ENCODE results near the gene MVP.
A peak's percentile ranks its signal among the peaks of the same experiment; 100 is the strongest.
"Not testable (repeated sequence)": the region's sequence is repeated elsewhere in the genome, so short reads cannot be mapped to it uniquely, and the experiment has no call there.

Gene MVP

GRCh38 chr16:29871822-29872546, 51.7 kb downstream of the MVP start:
- DNase-seq (ENCODE audit: low read depth) = no peak

- DNase-seq (ENCODE audit: low read depth) = no peak
These were observed 53.1 kb downstream of the MVP start for GRCh38 chr16:29873319-29873718.

GRCh38 chr16:29875206-29875605, 54.9 kb downstream of the MVP start:
- DNase-seq (ENCODE audit: low read depth) = no peak

- DNase-seq (ENCODE audit: low read depth) = no peak
These were observed 55.9 kb downstream of the MVP start for GRCh38 chr16:29876217-29876593.

DNA sequence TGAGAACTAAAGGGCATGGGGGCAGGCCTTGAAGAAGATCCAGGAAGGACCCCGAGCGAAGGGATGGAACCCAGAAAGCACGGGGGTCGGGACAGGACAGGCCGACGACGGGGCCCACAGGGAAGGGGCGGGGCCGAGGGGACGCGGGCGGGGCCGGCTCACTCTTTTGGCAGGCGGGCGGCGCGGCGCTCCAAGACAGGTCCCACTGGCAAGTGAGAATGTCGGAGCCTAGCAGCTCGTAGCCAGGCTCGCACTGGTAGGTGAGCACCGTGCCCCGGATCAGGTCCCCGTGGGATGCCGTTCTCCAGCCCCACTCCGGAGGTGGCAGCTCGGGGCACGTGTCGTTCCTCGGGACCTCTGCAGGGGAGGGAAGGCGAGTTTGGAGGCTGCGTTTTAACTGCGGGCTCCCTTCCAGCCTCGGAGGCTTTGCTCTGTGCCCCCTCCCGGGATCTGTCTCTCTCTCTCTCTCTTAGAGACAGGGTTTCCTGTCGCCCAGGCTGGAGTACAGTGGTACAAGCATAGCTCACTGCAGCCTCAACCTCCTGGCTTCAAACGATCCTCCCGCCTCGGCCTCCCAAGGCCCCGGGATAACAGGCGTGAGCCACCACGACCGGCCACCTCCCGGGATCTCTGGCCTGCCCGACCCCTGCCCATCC, 56.5 kb downstream of the MVP start:
- peak; percentile 18 for DNase-seq (ENCODE audit: low read depth)

DNA sequence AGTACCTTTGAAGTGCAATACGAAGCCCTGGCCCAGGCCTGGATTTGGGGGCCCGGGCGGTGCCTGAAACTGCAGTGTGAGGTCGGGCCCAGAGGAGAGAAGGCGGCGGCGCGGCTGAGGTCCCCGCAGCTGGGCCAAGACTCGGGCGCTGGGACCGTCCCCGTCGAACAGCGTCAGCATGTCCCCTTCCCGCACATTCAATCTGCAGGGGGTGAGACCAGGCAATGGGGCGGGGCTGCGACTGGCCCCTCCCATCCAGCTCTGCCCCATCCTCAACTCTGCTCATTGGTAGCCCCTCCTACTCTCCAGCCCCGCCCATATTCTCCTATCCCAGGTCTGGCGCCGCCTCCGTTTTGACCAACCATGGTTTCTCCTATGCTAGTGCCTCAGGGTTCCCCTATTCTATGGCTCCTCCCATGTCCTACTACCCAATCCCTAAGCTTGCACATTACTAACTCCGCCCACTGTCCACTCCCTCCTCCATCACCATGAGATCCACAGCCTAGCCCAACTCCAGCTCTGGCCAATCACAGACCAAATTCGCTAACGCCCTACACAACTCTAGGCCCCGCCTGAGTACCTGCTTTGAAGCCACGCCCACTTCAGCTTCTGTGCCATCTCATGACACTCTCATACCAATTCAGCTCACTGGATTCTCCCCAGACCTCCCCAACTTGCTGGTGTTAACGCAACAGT, 57.2 kb downstream of the MVP start:
- no peak for DNase-seq (ENCODE audit: low read depth)

- DNase-seq (ENCODE audit: low read depth) = no peak
These were observed 57.9 kb downstream of the MVP start for GRCh38 chr16:29878172-29878571.

- no peak for DNase-seq (ENCODE audit: low read depth)
These were observed 60.8 kb downstream of the MVP start for GRCh38 chr16:29881050-29881449.

DNA sequence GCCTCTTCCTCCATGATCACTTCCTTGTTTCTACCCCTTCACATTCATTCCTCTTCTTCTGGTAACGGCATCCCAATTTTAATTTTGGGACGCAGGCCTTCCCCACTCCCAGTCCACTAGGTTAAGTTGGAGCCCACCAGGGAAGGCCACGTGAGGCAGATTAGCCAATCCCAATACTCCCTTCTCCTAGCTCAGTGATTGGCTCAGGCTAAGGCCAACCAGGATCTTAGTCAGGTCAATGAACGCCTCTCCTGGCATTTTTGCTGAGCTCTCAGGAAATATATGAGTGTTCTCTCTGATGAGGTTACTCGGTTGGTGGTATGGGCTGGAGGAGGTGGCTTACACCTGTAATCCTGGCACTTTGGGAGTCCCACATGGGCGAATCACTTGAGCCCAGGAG, 63.7 kb downstream of the MVP start:
- no peak for DNase-seq (ENCODE audit: low read depth)

DNA sequence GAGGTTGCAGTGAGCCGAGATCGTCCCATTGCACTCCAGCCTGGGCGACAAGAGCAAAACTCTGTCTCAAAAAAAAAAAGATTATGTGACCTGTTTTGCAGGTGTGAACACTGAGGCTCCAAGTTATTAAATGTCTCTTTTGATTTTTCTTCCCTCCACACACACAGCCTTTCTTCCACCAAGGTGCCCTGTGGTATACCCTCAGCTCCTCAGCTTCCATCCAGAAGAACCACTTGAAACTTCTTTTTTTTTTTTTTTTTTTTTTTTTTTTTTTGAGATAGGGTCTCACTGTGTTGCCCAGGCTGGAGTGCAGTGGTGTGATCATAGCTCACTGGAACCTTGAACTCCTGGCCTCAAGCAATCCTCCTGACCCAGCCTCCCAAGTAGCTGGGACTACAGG, 69.1 kb downstream of the MVP start:
- not testable (repeated sequence) for DNase-seq (ENCODE audit: low read depth)

DNA sequence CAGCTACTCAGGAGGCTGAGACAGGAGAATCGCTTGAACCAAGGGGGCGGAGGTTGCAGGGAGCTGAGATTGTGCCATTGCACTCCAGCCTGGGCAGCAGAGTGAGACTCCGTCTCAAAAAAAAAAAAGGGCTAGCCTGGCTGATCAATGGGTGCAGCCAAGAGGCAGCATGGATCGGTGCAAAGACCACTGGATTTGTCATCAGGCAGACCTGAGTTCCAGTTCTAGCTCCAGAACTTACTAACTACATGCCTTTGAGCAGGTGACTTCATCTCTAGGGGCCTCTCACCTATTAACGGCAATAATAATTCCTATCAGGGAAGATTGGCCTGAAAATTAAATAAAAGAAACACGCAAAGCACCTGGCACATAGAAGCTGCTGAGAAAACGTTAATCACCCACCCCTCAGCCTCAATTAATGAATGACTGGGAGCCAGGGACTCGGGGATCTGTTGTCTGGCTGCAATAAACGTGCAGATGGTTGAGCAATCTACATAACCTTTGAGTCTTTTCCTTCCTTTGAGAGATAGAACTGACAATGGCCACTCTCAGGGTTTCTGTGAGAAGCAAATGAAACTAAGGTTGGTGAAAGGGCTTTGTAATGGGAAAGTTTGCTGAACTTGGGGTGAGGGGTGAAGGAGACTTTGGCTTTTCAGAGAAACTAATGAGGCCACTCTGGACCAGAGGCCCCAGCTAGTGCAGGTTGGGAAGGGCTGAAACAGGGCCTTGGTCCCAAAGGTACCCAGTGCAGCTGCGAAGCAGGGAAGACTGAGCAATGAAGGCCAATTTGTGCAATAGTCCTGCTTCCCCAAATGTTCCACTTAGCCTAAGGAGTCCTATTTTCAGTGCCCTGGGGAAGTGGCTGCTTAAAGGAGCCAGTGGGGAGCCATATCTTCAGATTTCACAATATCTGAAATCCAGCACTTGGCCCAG, 71.5 kb downstream of the MVP start:
- no peak for DNase-seq (ENCODE audit: low read depth)

DNA sequence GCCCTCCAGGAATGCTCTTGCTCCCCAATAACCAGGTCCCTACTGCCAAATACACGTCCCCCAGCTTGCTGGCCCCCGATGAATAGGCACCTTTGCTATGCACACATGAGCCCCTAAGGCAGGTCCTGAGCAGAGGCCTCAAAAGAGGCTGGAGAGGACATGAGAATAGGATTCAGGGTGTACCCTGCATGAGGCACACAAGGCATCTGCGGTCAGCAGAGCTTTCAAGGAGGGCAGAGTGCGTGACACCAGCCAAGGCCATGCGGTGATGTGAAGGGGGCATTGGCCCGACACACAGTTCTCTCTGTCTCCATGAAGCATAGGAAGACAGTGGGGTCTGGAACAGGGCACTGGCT, 72.2 kb downstream of the MVP start:
- DNase-seq (ENCODE audit: low read depth) = no peak

- DNase-seq (ENCODE audit: low read depth) = no peak
These were observed 73.3 kb downstream of the MVP start for GRCh38 chr16:29893553-29893952.

GRCh38 chr16:29894352-29894751, 74.1 kb downstream of the MVP start:
- no peak for DNase-seq (ENCODE audit: low read depth)

DNA sequence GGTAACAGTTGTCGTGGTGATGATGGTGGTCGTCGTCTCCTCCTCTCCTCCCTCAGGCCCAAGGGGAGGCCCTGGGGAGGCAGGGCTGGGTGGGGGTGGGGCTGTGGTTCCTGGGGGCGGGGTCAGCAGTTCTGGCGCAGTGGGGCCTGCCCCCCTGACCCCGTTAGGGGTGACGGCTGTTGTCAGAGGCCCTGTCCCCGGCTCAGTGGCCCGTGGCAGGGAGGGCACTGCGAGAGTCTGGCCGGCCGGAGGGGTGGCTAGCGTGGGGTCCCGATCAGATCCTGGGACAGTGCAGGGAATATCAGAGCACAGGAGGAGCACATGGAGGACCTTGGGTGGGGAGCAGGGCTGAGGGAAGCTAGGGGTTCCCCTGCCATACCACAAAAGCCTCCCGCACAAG, 76.6 kb downstream of the MVP start:
- DNase-seq (ENCODE audit: low read depth) = no peak

DNA sequence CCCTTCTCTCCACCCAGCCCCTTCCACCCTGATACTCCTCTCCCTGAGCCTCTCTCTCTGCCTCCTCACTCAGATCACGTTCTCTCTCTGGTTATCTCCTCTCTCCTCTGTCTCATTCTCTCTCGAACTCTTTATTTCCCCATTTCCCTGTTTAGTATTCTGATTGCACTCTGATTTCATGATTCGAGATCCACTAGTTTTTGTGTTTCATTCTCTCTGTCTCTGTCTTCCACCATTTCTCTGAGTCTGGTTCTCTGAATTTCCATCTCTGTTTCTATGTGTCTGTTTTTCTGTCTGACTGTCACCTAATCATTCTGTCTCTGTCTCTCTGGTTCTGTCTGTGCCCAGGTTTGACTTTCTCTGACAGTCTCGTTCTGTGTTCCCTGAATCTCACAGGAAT, 77.1 kb downstream of the MVP start:
- DNase-seq (ENCODE audit: low read depth) = no peak
